Progenitor cell of endocrine pancreas (in vitro differentiated cells): ENCODE measurements around the gene TEX11. TPM values are rescaled to one million over a fixed set of nuclear protein-coding genes. Genes with fewer than 3 reads are reported as not detected.
"Not testable (repeated sequence)": the region's sequence is repeated elsewhere in the genome, so short reads cannot be mapped to it uniquely, and the experiment has no call there.

ENCODE experiments used
- DNase-seq: peaks from one replicate; pipeline ENCODE4 v3.0.0; 2021; ENCODE audit warnings: low spot score; ENCODE audit not compliant: unreplicated experiment
- H3K27ac Mint-ChIP-seq: 2 replicates; pipeline ENCODE4 v1.8.0; 2021; ENCODE audit warnings: mild to moderate bottlenecking, moderate library complexity, mixed read lengths
- H3K27me3 Mint-ChIP-seq: 2 replicates; pipeline ENCODE4 v1.8.0; 2021; ENCODE audit warnings: mixed read lengths
- H3K36me3 Mint-ChIP-seq: 2 replicates; pipeline ENCODE4 v1.8.0; 2022; ENCODE audit warnings: mixed read lengths; ENCODE audit not compliant: insufficient read depth
- H3K4me1 Mint-ChIP-seq: 2 replicates; pipeline ENCODE4 v1.8.0; 2021; ENCODE audit warnings: low read depth, mixed read lengths
- H3K4me3 Mint-ChIP-seq: 2 replicates; pipeline ENCODE4 v1.8.0; 2021; ENCODE audit warnings: low read depth, mild to moderate bottlenecking, moderate library complexity, mixed read lengths
- H3K9me3 Mint-ChIP-seq: 2 replicates; pipeline ENCODE4 v1.8.0; 2021; ENCODE audit warnings: low read depth, mixed read lengths
- total RNA-seq: library from RNA; stranded (reverse); gene quantifications from 2 replicates; pipeline ENCODE4 v1.2.1, GENCODE V29; 2021
- TF ChIP-seq, protein P1 (sequence below): fragments of 200-600 bp; sonication (generic); IDR thresholded peaks from one replicate; pipeline ENCODE4 v1.5.0; 2021; ENCODE audit warnings: antibody characterized with exemption, mild to moderate bottlenecking; ENCODE audit not compliant: unreplicated experiment

The TEX11 gene
- total RNA-seq, 1 donor from 2014 or later, result 6.5 TPM

- no peak for DNase-seq
- Mint-ChIP-seq H3K36me3 (no peaks in the 10 kb centered on the region), H3K27ac (no peak overlapping the region), H3K4me1 (no peaks in the 10 kb centered on the region), H3K27me3 (no peaks in the 10 kb centered on the region), H3K9me3 (peaks cover 5% of the 10 kb centered on the region), H3K4me3 (no peak overlapping the region)
- TF ChIP-seq, protein P1, sequence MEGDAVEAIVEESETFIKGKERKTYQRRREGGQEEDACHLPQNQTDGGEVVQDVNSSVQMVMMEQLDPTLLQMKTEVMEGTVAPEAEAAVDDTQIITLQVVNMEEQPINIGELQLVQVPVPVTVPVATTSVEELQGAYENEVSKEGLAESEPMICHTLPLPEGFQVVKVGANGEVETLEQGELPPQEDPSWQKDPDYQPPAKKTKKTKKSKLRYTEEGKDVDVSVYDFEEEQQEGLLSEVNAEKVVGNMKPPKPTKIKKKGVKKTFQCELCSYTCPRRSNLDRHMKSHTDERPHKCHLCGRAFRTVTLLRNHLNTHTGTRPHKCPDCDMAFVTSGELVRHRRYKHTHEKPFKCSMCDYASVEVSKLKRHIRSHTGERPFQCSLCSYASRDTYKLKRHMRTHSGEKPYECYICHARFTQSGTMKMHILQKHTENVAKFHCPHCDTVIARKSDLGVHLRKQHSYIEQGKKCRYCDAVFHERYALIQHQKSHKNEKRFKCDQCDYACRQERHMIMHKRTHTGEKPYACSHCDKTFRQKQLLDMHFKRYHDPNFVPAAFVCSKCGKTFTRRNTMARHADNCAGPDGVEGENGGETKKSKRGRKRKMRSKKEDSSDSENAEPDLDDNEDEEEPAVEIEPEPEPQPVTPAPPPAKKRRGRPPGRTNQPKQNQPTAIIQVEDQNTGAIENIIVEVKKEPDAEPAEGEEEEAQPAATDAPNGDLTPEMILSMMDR, result no peak
Observed at GRCh38 chrX:70916754-70917153, 8.2 kb upstream of the TEX11 start.

GRCh38 chrX:70907900-70908299, 611 bp downstream of the TEX11 start:
- Mint-ChIP-seq H3K4me1 (no peaks in the 10 kb centered on the region), H3K4me3 (no peak overlapping the region), H3K27ac (no peak overlapping the region), H3K9me3 (peaks cover 10% of the 10 kb centered on the region), H3K36me3 (no peaks in the 10 kb centered on the region), H3K27me3 (no peaks in the 10 kb centered on the region)
- no peak for DNase-seq
- TF ChIP-seq, protein P1, result no peak

DNA sequence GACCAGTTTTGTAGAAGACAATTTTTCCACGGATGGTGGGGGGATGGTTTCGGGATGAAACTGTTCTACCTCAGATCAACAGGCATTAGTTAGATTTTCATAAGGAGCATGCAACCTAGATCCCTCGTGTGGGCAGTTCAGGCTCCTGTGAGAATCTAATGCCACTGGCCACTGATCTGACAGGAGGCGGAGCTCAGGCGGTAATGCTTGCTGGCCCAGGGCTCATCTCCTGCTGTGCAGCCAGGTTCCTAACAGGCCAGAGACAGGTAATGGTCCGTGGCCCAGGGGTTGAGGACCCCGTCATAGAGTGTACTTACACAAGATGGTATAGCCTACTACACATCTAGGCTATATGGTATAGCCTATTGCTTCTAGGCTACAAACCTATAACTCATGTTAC, 7.0 kb downstream of the TEX11 start:
- no peaks in the 10 kb centered on the region for H3K4me1 Mint-ChIP-seq
- DNase-seq, result no peak
- no peak overlapping the region for H3K27ac Mint-ChIP-seq
- H3K27me3 Mint-ChIP-seq, result no peaks in the 10 kb centered on the region
- no peak overlapping the region for H3K4me3 Mint-ChIP-seq
- H3K9me3 Mint-ChIP-seq, result peaks cover 5% of the 10 kb centered on the region
- TF ChIP-seq, protein P1, result no peak
- no peaks in the 10 kb centered on the region for H3K36me3 Mint-ChIP-seq

DNA sequence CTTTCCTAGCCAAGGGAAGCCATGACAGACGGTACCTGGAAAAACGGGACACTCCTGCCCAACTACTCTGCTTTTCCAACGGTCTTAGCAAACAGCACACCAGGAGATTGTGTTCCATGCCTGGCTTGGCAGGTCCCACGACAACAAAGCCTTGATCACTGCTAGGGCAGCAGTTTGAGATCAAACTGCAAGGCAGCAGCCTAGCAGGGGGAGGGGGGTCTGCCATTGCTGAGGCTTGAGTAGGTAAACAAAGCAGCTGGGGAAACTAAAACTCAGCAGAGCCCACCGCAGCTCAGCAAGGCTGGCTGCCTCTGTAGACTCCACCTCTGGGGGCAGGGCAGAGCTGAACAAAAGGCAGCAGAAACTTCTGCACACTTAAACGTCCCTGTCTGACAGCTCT, 18.1 kb downstream of the TEX11 start:
- DNase-seq, H3K27me3 Mint-ChIP-seq, H3K36me3 Mint-ChIP-seq, H3K4me1 Mint-ChIP-seq, H3K4me3 Mint-ChIP-seq, H3K27ac Mint-ChIP-seq: not testable (repeated sequence)
- peaks cover 39% of the 10 kb centered on the region for H3K9me3 Mint-ChIP-seq
- TF ChIP-seq, protein P1, result peak; percentile 13

DNA sequence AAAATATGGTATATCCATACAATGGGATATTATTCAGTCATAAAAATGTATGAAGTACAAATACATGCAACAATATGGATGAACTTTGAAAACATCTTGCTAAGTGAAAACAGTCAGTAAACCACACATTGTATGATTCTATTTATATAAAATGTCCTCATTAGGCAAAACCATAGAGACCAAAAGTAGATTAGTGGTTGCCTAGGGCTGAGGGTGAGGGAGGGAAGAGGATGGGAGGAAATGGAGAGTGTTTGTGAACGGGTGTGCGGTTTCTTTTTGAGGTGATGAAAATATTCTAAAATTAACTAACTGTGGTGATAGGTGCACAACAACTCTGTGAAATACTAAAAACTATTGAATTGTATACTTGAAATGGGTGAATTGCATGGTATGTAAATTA, 29.6 kb downstream of the TEX11 start:
- no peaks in the 10 kb centered on the region for H3K9me3 Mint-ChIP-seq
- no peak for DNase-seq
- H3K4me3 Mint-ChIP-seq, result no peak overlapping the region
- H3K36me3 Mint-ChIP-seq, result no peaks in the 10 kb centered on the region
- H3K27ac Mint-ChIP-seq, result no peak overlapping the region
- TF ChIP-seq, protein P1, result no peak
- no peaks in the 10 kb centered on the region for H3K4me1 Mint-ChIP-seq
- H3K27me3 Mint-ChIP-seq, result no peaks in the 10 kb centered on the region
